ENCODE measurements around the gene TYW3. TPM values are rescaled to one million over a fixed set of nuclear protein-coding genes. Genes with fewer than 3 reads are reported as not detected.

TYW3 gene
- total RNA-seq, 1 experiment from 2014 or later, result 32.9 TPM

DNA sequence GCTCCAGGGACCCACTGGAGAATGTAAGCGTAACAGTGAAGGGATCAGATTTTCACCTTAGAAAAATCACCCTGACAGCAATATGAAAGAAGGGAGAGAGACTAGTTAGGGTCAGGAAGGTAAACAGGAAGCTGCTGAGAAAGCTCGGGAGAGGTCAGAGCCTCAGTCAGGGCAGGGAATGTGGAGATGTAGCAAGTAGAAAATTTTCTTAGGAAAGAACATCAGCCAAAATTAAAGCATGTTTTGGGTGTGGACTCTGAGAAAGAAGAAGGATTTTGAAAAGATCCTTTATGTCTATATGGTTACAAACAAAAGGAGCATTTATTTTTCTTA, 42.6 kb upstream of the TYW3 start:
- peaks cover 12% of the 10 kb centered on the region for H3K4me1 Mint-ChIP-seq
- ChIA-PET CTCF (interaction anchor here (0.6 to 2.7 kb wide), 15 partner anchors 9 to 690 kb away, joined by 3 to 31 read pairs (median 4); partner anchors contain the start of genes CRYZ, ERICH3 and TYW3), POLR2A (no interaction called here)
- TF ChIP-seq IRF2 (CRISPR knock-in tag; IDR thresholded peaks at IDR 0.05; ENCODE audit: borderline replicate concordance, low read depth), result no peak
- TF ChIP-seq, protein P1, sequence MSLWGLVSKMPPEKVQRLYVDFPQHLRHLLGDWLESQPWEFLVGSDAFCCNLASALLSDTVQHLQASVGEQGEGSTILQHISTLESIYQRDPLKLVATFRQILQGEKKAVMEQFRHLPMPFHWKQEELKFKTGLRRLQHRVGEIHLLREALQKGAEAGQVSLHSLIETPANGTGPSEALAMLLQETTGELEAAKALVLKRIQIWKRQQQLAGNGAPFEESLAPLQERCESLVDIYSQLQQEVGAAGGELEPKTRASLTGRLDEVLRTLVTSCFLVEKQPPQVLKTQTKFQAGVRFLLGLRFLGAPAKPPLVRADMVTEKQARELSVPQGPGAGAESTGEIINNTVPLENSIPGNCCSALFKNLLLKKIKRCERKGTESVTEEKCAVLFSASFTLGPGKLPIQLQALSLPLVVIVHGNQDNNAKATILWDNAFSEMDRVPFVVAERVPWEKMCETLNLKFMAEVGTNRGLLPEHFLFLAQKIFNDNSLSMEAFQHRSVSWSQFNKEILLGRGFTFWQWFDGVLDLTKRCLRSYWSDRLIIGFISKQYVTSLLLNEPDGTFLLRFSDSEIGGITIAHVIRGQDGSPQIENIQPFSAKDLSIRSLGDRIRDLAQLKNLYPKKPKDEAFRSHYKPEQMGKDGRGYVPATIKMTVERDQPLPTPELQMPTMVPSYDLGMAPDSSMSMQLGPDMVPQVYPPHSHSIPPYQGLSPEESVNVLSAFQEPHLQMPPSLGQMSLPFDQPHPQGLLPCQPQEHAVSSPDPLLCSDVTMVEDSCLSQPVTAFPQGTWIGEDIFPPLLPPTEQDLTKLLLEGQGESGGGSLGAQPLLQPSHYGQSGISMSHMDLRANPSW (CRISPR knock-in tag; conservative IDR thresholded peaks at IDR 0.05; ENCODE audit: low read depth), result no peak
- TF ChIP-seq, protein P2, sequence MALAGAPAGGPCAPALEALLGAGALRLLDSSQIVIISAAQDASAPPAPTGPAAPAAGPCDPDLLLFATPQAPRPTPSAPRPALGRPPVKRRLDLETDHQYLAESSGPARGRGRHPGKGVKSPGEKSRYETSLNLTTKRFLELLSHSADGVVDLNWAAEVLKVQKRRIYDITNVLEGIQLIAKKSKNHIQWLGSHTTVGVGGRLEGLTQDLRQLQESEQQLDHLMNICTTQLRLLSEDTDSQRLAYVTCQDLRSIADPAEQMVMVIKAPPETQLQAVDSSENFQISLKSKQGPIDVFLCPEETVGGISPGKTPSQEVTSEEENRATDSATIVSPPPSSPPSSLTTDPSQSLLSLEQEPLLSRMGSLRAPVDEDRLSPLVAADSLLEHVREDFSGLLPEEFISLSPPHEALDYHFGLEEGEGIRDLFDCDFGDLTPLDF (CRISPR knock-in tag; IDR thresholded peaks at IDR 0.05), result no peak
- TF ChIP-seq ZNF416 (CRISPR knock-in tag; IDR thresholded peaks at IDR 0.05), result no peak
- TF ChIP-seq, protein P3, sequence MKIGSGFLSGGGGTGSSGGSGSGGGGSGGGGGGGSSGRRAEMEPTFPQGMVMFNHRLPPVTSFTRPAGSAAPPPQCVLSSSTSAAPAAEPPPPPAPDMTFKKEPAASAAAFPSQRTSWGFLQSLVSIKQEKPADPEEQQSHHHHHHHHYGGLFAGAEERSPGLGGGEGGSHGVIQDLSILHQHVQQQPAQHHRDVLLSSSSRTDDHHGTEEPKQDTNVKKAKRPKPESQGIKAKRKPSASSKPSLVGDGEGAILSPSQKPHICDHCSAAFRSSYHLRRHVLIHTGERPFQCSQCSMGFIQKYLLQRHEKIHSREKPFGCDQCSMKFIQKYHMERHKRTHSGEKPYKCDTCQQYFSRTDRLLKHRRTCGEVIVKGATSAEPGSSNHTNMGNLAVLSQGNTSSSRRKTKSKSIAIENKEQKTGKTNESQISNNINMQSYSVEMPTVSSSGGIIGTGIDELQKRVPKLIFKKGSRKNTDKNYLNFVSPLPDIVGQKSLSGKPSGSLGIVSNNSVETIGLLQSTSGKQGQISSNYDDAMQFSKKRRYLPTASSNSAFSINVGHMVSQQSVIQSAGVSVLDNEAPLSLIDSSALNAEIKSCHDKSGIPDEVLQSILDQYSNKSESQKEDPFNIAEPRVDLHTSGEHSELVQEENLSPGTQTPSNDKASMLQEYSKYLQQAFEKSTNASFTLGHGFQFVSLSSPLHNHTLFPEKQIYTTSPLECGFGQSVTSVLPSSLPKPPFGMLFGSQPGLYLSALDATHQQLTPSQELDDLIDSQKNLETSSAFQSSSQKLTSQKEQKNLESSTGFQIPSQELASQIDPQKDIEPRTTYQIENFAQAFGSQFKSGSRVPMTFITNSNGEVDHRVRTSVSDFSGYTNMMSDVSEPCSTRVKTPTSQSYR (CRISPR knock-in tag; IDR thresholded peaks at IDR 0.05), result no peak
- TF ChIP-seq, protein P4, sequence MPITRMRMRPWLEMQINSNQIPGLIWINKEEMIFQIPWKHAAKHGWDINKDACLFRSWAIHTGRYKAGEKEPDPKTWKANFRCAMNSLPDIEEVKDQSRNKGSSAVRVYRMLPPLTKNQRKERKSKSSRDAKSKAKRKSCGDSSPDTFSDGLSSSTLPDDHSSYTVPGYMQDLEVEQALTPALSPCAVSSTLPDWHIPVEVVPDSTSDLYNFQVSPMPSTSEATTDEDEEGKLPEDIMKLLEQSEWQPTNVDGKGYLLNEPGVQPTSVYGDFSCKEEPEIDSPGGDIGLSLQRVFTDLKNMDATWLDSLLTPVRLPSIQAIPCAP (CRISPR knock-in tag; IDR thresholded peaks at IDR 0.05), result no peak
- TF ChIP-seq GRHL2 (CRISPR knock-in tag; IDR thresholded peaks at IDR 0.05; ENCODE audit: insufficient replicate concordance, severe bottlenecking), result no peak
- TF ChIP-seq, protein P5, sequence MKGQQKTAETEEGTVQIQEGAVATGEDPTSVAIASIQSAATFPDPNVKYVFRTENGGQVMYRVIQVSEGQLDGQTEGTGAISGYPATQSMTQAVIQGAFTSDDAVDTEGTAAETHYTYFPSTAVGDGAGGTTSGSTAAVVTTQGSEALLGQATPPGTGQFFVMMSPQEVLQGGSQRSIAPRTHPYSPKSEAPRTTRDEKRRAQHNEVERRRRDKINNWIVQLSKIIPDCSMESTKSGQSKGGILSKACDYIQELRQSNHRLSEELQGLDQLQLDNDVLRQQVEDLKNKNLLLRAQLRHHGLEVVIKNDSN (CRISPR knock-in tag; IDR thresholded peaks at IDR 0.05), result no peak
- no peak for TF ChIP-seq MYBL2 (CRISPR knock-in tag; IDR thresholded peaks at IDR 0.05)
- TF ChIP-seq, protein P6, sequence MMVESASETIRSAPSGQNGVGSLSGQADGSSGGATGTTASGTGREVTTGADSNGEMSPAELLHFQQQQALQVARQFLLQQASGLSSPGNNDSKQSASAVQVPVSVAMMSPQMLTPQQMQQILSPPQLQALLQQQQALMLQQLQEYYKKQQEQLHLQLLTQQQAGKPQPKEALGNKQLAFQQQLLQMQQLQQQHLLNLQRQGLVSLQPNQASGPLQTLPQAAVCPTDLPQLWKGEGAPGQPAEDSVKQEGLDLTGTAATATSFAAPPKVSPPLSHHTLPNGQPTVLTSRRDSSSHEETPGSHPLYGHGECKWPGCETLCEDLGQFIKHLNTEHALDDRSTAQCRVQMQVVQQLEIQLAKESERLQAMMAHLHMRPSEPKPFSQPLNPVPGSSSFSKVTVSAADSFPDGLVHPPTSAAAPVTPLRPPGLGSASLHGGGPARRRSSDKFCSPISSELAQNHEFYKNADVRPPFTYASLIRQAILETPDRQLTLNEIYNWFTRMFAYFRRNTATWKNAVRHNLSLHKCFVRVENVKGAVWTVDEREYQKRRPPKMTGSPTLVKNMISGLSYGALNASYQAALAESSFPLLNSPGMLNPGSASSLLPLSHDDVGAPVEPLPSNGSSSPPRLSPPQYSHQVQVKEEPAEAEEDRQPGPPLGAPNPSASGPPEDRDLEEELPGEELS (CRISPR knock-in tag; IDR thresholded peaks at IDR 0.05), result no peak
- no peak for TF ChIP-seq ZNF423 (CRISPR knock-in tag; IDR thresholded peaks at IDR 0.05)
- TF ChIP-seq CBFB (CRISPR knock-in tag; IDR thresholded peaks at IDR 0.05; ENCODE audit: low read depth), result no peak
- no peak for TF ChIP-seq NR2C2 (CRISPR knock-in tag; IDR thresholded peaks at IDR 0.05)
- TF ChIP-seq ETV6 (CRISPR knock-in tag; IDR thresholded peaks at IDR 0.05), result no peak
- peak overlapping the region; percentile 40 for H3K27ac Mint-ChIP-seq
- no peaks in the 10 kb centered on the region for H3K27me3 Mint-ChIP-seq (ENCODE audit: low read depth)
- DNase-seq (ENCODE audit: low spot score) (no peak), ATAC-seq (peak; percentile 83)
- 0 out of 2 replicates have a peak overlapping the region, but pooled peaks have one; percentile 4 for H3K4me3 Mint-ChIP-seq
- H3K36me3 Mint-ChIP-seq, result no peaks in the 10 kb centered on the region
- H3K9me3 Mint-ChIP-seq, result peaks cover 4% of the 10 kb centered on the region

DNA sequence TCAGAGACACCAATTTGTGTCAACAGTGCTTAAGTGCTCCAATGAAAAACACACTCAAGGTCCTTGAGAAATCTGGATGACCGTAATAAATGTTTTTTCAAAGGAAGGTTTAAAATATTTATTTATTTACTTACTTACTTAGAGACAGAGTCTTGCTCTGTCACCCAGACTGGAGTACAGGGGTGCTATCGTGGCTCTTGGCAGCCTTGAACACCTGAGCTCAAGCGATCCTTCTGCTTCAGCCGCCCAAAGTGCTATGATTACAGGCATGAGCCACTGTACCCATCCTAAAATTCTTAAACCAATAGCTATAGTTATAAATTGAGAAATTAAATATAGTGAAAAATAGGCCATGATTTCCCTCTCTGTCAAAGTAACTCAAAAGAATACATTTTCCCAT, 42.0 kb upstream of the TYW3 start:
- ATAC-seq, result no peak
- H3K36me3 Mint-ChIP-seq, result no peaks in the 10 kb centered on the region
- no peak overlapping the region for H3K4me3 Mint-ChIP-seq
- ChIA-PET CTCF (interaction anchor here (1.0 to 2.7 kb wide), 10 partner anchors 10 to 691 kb away, joined by 3 to 31 read pairs (median 10); partner anchors contain the start of genes CRYZ, ERICH3 and TYW3), POLR2A (no interaction called here)
- H3K27me3 Mint-ChIP-seq (ENCODE audit: low read depth), result no peaks in the 10 kb centered on the region
- H3K27ac Mint-ChIP-seq, result no peak overlapping the region
- DNase-seq (ENCODE audit: low spot score), result no peak
- H3K9me3 Mint-ChIP-seq, result peaks cover 4% of the 10 kb centered on the region
- H3K4me1 Mint-ChIP-seq, result peaks cover 12% of the 10 kb centered on the region
- TF ChIP-seq ESRRA (CRISPR knock-in tag; IDR thresholded peaks at IDR 0.05; ENCODE audit: borderline replicate concordance) (no peak), CREM (CRISPR knock-in tag; IDR thresholded peaks at IDR 0.05) (no peak), FOXK1 (CRISPR knock-in tag; IDR thresholded peaks at IDR 0.05) (no peak), JAZF1 (CRISPR knock-in tag; IDR thresholded peaks at IDR 0.05) (no peak), ZNF138 (CRISPR knock-in tag; conservative IDR thresholded peaks at IDR 0.05) (no peak), ZNF263 (CRISPR knock-in tag; IDR thresholded peaks at IDR 0.05; ENCODE audit: low read depth) (no peak)
- TF ChIP-seq, protein P7, sequence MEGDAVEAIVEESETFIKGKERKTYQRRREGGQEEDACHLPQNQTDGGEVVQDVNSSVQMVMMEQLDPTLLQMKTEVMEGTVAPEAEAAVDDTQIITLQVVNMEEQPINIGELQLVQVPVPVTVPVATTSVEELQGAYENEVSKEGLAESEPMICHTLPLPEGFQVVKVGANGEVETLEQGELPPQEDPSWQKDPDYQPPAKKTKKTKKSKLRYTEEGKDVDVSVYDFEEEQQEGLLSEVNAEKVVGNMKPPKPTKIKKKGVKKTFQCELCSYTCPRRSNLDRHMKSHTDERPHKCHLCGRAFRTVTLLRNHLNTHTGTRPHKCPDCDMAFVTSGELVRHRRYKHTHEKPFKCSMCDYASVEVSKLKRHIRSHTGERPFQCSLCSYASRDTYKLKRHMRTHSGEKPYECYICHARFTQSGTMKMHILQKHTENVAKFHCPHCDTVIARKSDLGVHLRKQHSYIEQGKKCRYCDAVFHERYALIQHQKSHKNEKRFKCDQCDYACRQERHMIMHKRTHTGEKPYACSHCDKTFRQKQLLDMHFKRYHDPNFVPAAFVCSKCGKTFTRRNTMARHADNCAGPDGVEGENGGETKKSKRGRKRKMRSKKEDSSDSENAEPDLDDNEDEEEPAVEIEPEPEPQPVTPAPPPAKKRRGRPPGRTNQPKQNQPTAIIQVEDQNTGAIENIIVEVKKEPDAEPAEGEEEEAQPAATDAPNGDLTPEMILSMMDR (IDR thresholded peaks at IDR 0.05), result no peak
- TF ChIP-seq, protein P8, sequence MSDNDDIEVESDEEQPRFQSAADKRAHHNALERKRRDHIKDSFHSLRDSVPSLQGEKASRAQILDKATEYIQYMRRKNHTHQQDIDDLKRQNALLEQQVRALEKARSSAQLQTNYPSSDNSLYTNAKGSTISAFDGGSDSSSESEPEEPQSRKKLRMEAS (CRISPR knock-in tag; IDR thresholded peaks at IDR 0.05), result no peak
